GM18520 (cell line): ENCODE measurements around the gene DPP10.
"Not testable (repeated sequence)": the region's sequence is repeated elsewhere in the genome, so short reads cannot be mapped to it uniquely, and the experiment has no call there.

Source experiments
- ATAC-seq: cut with Tn5 transposase; IDR thresholded peaks from one replicate; pipeline ENCODE4 v1.9.1; 2021; ENCODE audit not compliant: unreplicated experiment

The DPP10 gene

GRCh38 chr2:114937366-114937930 lies 495.0 kb downstream of the DPP10 start:
- ATAC-seq: no peak

GRCh38 chr2:114940785-114941458 lies 498.5 kb downstream of the DPP10 start:
- no peak for ATAC-seq

DNA sequence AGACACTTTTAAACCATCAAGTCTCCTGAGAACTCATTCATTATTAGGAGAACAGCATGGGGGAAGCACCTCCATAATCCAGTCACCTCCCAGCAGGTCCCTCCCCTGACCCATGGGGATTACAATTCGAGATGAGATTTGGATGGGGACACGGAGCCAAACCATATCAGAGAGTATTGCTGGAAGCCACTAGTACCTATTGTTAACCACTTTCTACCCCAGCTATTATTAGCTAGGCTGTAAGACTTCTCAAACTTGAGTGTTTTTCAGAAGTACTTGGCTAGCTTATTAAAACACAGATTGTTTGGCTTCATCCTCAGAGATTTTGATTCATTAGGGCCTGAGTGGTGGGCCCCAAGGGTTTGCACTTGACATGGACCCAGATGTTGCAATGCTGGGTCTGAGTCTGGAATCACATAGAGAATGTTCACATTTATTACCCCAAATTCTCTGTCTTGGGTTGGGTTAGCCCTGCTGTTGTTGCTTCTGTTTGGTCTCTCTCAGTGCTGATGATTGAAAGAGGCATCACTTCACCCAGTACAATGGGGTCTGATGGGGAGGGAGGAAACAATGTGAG lies 506.9 kb downstream of the DPP10 start:
- ATAC-seq: no peak

GRCh38 chr2:114960389-114960788 lies 517.9 kb downstream of the DPP10 start:
- ATAC-seq: no peak

DNA sequence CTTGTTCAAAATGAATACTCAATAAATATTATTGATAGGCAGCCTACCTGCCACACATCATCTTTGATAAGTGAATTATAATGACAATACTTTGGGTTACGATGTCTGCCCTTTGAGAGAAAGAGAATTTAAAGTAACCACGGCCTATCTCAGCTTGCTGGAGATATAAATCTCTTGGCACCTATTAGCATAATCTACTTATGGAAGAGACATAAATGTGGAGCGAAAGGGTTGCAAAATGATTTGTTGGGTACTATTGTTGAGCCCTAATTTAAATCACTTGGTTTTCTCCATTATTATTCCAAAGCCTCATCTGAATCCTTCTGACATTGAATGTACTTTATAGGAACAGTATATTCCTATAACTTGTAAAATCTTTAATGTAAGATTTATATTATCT lies 520.1 kb downstream of the DPP10 start:
- ATAC-seq: no peak

DNA sequence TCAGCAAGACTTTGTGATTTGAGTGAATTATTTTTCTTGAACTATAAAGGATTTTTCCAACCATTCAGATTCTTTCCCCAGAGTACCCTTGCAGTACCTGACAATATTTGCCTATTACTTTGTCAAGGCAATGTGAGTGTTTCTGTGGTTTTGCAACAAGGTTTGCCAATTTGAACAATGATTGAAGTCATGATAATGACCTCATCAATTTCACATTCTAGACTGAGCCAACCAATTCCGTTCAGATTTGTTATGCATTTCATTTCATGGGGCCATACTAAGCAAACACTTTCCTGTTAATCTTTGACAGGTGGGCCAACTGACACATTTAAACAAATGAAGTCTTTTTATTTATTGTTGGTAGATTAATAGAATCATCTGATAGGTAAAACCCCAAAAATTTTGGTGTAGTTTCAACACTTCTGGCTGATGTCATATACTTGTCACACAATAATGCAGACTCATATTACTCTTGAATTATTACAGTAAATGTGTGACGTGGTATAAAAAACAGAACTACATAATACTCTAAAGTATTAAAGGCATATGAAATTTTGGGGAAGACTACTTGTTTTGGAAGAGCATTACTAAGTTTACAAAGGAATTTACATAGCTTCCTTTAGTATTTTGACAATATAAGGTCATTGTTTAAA lies 526.4 kb downstream of the DPP10 start:
- no peak for ATAC-seq

- ATAC-seq: not testable (repeated sequence)
Observed at GRCh38 chr2:115004321-115004720, 561.9 kb downstream of the DPP10 start.

- no peak for ATAC-seq
Observed at GRCh38 chr2:115011721-115012120, 569.3 kb downstream of the DPP10 start.

DNA sequence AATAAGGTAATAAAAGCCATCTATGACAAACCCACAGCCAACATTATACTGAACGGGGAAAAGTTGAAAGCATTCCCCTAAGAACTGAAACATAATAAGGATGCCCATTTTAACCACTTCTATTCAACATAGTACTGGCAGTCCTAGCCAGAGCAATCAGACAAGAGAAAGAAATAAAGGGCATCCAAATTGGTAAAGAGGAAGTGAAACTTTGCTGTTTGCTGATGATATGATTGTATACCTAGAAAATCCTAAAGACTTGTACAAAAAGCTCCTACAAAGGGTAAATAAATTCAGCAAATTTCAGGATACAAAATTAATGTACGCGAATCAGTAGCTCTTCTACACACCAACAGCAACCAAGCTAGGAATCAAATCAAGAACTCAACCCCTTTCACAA lies 579.6 kb downstream of the DPP10 start:
- ATAC-seq: not testable (repeated sequence)

DNA sequence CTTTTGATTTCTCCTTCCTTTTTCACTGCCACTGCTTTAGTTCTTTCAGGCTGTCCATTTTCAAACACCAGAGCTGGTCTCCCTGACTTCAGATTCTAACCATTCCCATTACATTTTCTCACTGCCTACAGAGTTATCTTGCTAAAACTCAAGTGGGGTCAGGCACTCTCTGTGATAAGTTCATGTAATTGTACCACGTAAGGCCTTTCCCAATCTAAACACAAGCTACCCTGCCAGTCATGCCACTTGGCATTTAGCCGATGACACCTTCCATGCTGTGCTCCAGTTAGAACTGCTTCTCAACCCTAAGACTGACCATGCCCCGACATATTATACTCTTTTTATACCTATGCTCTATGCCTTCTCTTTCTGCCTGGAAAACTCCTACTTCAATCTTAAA lies 592.4 kb downstream of the DPP10 start:
- ATAC-seq: no peak

GRCh38 chr2:115036818-115037217 lies 594.4 kb downstream of the DPP10 start:
- ATAC-seq: no peak

- ATAC-seq: no peak
Observed at GRCh38 chr2:115057473-115057872, 615.0 kb downstream of the DPP10 start.

DNA sequence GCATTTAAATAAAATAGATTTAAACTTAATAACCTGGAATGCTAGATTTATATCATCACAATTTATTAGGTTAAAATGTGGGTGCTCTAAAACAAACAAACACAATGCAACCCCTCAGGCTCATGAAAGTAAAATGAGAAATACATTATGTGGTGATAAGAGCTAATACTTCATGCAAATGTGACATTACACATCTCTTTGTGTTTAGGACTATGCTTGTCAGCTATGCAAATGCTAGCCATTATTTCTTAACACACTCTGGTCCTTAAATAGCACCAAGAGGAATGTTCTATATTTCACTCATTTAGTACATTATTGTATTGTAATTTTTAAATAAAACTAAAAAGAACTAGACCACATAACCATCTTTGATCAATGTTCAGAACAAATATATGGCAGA lies 627.6 kb downstream of the DPP10 start:
- no peak for ATAC-seq

GRCh38 chr2:115071534-115071933 lies 629.1 kb downstream of the DPP10 start:
- no peak for ATAC-seq

- ATAC-seq: no peak
Observed at GRCh38 chr2:115075800-115076199, 633.4 kb downstream of the DPP10 start.

GRCh38 chr2:115077626-115078025 lies 635.2 kb downstream of the DPP10 start:
- ATAC-seq: no peak

- no peak for ATAC-seq
Observed at GRCh38 chr2:115083225-115083624, 640.8 kb downstream of the DPP10 start.

- no peak for ATAC-seq
Observed at GRCh38 chr2:115083711-115084110, 641.3 kb downstream of the DPP10 start.

DNA sequence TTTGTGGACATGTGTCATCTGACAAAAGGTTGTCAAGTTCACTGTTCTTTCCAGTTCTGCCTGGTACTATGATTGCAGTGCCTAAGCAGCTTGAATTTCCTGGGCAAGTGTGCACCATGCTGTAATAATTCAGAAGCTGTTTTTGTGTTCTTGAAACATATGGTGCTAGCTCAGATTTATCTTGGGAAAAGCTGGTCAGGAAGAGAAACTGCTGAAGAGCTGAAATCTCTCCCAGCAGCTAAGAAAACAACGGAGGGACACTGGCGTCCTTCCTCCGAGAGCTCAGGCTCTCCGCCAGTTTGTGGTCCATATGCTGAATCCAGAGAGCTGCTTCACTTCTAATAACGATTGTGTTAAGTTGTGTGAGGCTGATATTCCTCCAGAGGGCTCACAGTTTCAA lies 642.0 kb downstream of the DPP10 start:
- no peak for ATAC-seq

- ATAC-seq: not testable (repeated sequence)
Observed at GRCh38 chr2:115086051-115086620, 643.7 kb downstream of the DPP10 start.

DNA sequence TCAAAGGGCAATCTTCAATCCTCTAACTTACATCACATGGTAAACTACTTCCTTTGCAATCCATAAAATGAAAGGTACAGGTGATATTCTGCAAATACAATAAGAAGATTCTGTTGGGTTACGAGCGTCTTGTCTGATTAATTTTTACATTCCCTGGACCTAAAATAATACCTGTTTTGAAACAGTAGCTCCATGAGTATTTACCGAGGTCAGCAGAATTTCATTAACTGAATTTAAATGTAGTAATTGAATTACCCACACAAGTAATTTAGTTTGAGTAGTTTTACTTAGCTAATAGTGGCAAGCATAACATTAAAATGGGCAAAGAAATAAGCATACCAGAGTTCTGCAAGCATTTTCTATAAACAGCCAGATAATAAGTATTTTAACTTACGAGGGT lies 652.0 kb downstream of the DPP10 start:
- no peak for ATAC-seq

DNA sequence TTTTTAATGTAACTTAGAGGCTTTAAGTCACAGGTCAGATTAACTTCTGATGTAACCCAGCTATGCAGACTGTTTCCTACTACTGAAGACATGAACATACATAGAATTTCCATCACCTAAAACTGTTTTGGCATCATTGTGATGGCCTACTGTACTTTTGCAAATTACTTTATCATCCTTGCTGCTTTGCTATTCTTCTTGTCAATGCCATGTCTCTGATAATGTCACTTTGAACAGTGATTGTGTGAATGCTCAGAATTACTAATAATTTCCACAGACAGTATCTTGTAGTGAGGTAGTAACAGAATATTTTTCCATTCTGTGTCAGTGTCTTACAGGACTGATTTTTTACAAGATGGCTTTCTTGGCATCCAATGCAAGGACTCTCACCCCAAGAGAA lies 663.5 kb downstream of the DPP10 start:
- no peak for ATAC-seq
